IMR-90 (cell line): Measurements from ENCODE around the gene METTL2A. TPM values are rescaled to one million over a fixed set of nuclear protein-coding genes. Genes with fewer than 3 reads are reported as not detected.
"Not testable (repeated sequence)": the region's sequence is repeated elsewhere in the genome, so short reads cannot be mapped to it uniquely, and the experiment has no call there.

Source experiments
- ATAC-seq: fragments of 200-7000 bp; cut with Tn5 transposase; 2 replicates; pipeline ENCODE4 v1.9.1; 2020; ENCODE audit warnings: low read depth, mild to moderate bottlenecking, moderate library complexity
- BruUV-seq: library from RNA; stranded (reverse); fragments of 400-500 nt; replicated peaks from 2 replicates; lab custom pipeline; 2021; lab: Mats Ljungman, UMichigan
- CTCF ChIA-PET: fragments of 300-600 bp; formaldehyde crosslinking; extraction: SDS; loops from one replicate; lab custom pipeline; 2021; ENCODE audit warnings: antibody characterized with exemption; lab: Yijun Ruan, JAX
- POLR2A ChIA-PET: fragments of 300-600 bp; sonication (Branson Sonifier 250); formaldehyde crosslinking; loops from one replicate; lab custom pipeline; 2022; ENCODE audit warnings: antibody characterized with exemption; ENCODE audit not compliant: unreplicated experiment; lab: Charles Lee
- DNase-seq: peaks from one replicate; pipeline ENCODE4 v3.0.0; 2013
- H2AFZ ChIP-seq: replicated peaks from 2 replicates; pipeline ENCODE3; 2013; ENCODE audit warnings: low read length, mild to moderate bottlenecking; ENCODE audit not compliant: poor library complexity
- H2AK5ac ChIP-seq: 2 replicates; pipeline ENCODE4 v1.6.1; 2013; ENCODE audit warnings: low read depth, low read length, inconsistent platforms
- H2AK9ac ChIP-seq: replicated peaks from 2 replicates; pipeline ENCODE3; 2013; ENCODE audit warnings: mild to moderate bottlenecking, low read depth, low read length, moderate library complexity; ENCODE audit not compliant: poor library complexity
- H2BK120ac ChIP-seq: 2 replicates; pipeline ENCODE4 v1.6.1; 2013; ENCODE audit warnings: low read depth, low read length, inconsistent platforms
- H2BK15ac ChIP-seq: 3 replicates; pipeline ENCODE4 v1.6.1; 2013; ENCODE audit warnings: low read depth, low read length, inconsistent platforms
- H2BK20ac ChIP-seq: 2 replicates; pipeline ENCODE4 v1.6.1; 2013; ENCODE audit warnings: low read depth, mild to moderate bottlenecking, inconsistent platforms, low read length, moderate library complexity
- H2BK5ac ChIP-seq: 2 replicates; pipeline ENCODE4 v1.6.1; 2013; ENCODE audit warnings: mild to moderate bottlenecking, low read depth, low read length, inconsistent platforms; ENCODE audit not compliant: poor library complexity, severe bottlenecking
- H3K14ac ChIP-seq: replicated peaks from 2 replicates; pipeline ENCODE4 v1.6.1; 2013; ENCODE audit warnings: low read depth, low read length, inconsistent platforms
- H3K18ac ChIP-seq: 2 replicates; pipeline ENCODE4 v1.6.1; 2013; ENCODE audit warnings: low read depth, low read length, control low read depth
- H3K23ac ChIP-seq: 2 replicates; pipeline ENCODE4 v1.6.1; 2013; ENCODE audit warnings: low read depth, low read length, inconsistent platforms
- H3K27ac ChIP-seq: 2 replicates; pipeline ENCODE4 v1.5.1; 2013; ENCODE audit warnings: mild to moderate bottlenecking, control low read depth, low read length; ENCODE audit not compliant: insufficient read depth
- H3K27me3 ChIP-seq: 2 replicates; pipeline ENCODE4 v1.6.1; 2013; ENCODE audit warnings: low read length; ENCODE audit not compliant: control insufficient read depth, insufficient read depth
- H3K36me3 ChIP-seq: 2 replicates; pipeline ENCODE4 v1.6.1; 2013; ENCODE audit warnings: low read length, mixed read lengths; ENCODE audit not compliant: control insufficient read depth, insufficient read depth
- H3K4ac ChIP-seq: 2 replicates; pipeline ENCODE4 v1.6.1; 2013; ENCODE audit warnings: low read depth, low read length, inconsistent platforms
- H3K4me1 ChIP-seq: 2 replicates; pipeline ENCODE4 v1.6.1; 2013; ENCODE audit warnings: low read length, mixed read lengths; ENCODE audit not compliant: control insufficient read depth, insufficient read depth
- H3K4me2 ChIP-seq: 2 replicates; pipeline ENCODE4 v1.6.1; 2013; ENCODE audit warnings: low read depth, mild to moderate bottlenecking, control low read depth, low read length, moderate library complexity
- H3K4me3 ChIP-seq: 2 replicates; pipeline ENCODE4 v1.5.1; 2013; ENCODE audit warnings: low read depth, mild to moderate bottlenecking, control low read depth, low read length, moderate library complexity; ENCODE audit not compliant: insufficient read depth
- H3K56ac ChIP-seq: 2 replicates; pipeline ENCODE4 v1.6.1; 2013; ENCODE audit warnings: low read length, inconsistent platforms; ENCODE audit not compliant: insufficient read depth; ENCODE audit errors: extremely low read depth
- H3K79me1 ChIP-seq, 2 experiments: 2 replicates each; pipeline ENCODE4 v1.6.1; 2013; ENCODE audit warnings: low read length in 2 of 2, inconsistent platforms in 1 of 2, low read depth in 1 of 2
- H3K9ac ChIP-seq: 2 replicates; pipeline ENCODE4 v1.6.1; 2013; ENCODE audit warnings: low read depth, low read length, control low read depth
- H3K9me1 ChIP-seq: 2 replicates; pipeline ENCODE4 v1.6.1; 2013; ENCODE audit warnings: low read length, inconsistent platforms; ENCODE audit not compliant: insufficient read depth
- H3K9me3 ChIP-seq: 2 replicates; pipeline ENCODE4 v1.6.1; 2013; ENCODE audit warnings: low read length; ENCODE audit not compliant: control insufficient read depth, insufficient read depth
- H4K20me1 ChIP-seq: 2 replicates; pipeline ENCODE4 v1.6.1; 2013; ENCODE audit warnings: low read length, inconsistent platforms; ENCODE audit not compliant: insufficient read depth
- H4K5ac ChIP-seq: 2 replicates; pipeline ENCODE4 v1.6.1; 2013; ENCODE audit warnings: mild to moderate bottlenecking, low read depth, low read length, control low read depth
- H4K8ac ChIP-seq, 2 experiments: 2 replicates each; pipeline ENCODE4 v1.6.1; 2013; ENCODE audit warnings: low read depth in 2 of 2, low read length in 2 of 2, control low read depth in 1 of 2, inconsistent platforms in 1 of 2
- H4K91ac ChIP-seq: 2 replicates; pipeline ENCODE4 v1.6.1; 2013; ENCODE audit warnings: low read depth, low read length, inconsistent platforms; ENCODE audit not compliant: insufficient read depth
- WGBS, 2 experiments: methylation state at CpG; one replicate each; pipeline versions ENCODE4 v1.1.5 to v1.1.7; 2013; ENCODE audit warnings: missing lambda C conversion rate in 2 of 2; ENCODE audit not compliant: insufficient read length in 1 of 2; ENCODE audit errors: extremely low coverage in 2 of 2; 5-methylcytosine and 5-hydroxymethylcytosine counted together
- dilution Hi-C: fragments of 300-500 bp; cut with HindIII; formaldehyde crosslinking; loops from one replicate; pipeline ENCODE4 v1.14.3; 2018; ENCODE audit warnings: low sequenced_read_pairs; ENCODE audit not compliant: unreplicated experiment
- in situ Hi-C: fragments of 300-500 bp; cut with MboI; formaldehyde crosslinking; loops from 3 replicates; pipeline ENCODE4 v1.14.3; 2019; ENCODE audit warnings: low sequenced_read_pairs, inconsistent platforms, mixed read lengths
- intact Hi-C: fragments of 100-400 bp; cut with micrococcal nuclease; formaldehyde crosslinking; loops from 2 replicates; pipeline ENCODE4 v1.10.0; 2022
- polyA plus RNA-seq, 3 experiments: library from polyadenylated mRNA; depleted of rRNA; stranded (reverse); fragments of >200 nt; gene quantifications; 2 replicates each; pipeline ENCODE4 v1.2.3, GENCODE V29; 2012; ENCODE audit warnings: low replicate concordance in 1 of 3
- total RNA-seq: library from RNA; depleted of rRNA; stranded (reverse); fragments of >200 nt; gene quantifications from 2 replicates; pipeline ENCODE4 v1.2.3, GENCODE V29; 2012

METTL2A gene
- total and polyA plus RNA-seq, 2 of the 4 experiments (the other 2 are of a cell fraction), result 12.0 to 24.6 TPM

GRCh38 chr17:62413090-62413489 lies 10.6 kb upstream of the METTL2A start:
- H3K4me1 ChIP-seq, H4K20me1 ChIP-seq, H2BK15ac ChIP-seq, H3K4ac ChIP-seq, H2AK9ac ChIP-seq, H3K14ac ChIP-seq, H4K91ac ChIP-seq, H2BK20ac ChIP-seq, H3K4me3 ChIP-seq, H3K27me3 ChIP-seq, H2BK5ac ChIP-seq, H3K9me3 ChIP-seq, H3K9ac ChIP-seq, H3K18ac ChIP-seq, H4K5ac ChIP-seq, H3K9me1 ChIP-seq, DNase-seq, H3K36me3 ChIP-seq, H2AK5ac ChIP-seq, H3K27ac ChIP-seq, POLR2A ChIA-PET, BruUV-seq, ATAC-seq, H3K79me1 ChIP-seq, H3K4me2 ChIP-seq, H2BK120ac ChIP-seq, H2AFZ ChIP-seq, CTCF ChIA-PET, H3K56ac ChIP-seq, dilution Hi-C loops, H3K23ac ChIP-seq, H4K8ac ChIP-seq, in situ Hi-C loops, intact Hi-C loops: not testable (repeated sequence)
- no CpG with 5 or more reads among the region's 1 CpG for WGBS, 2 experiments

DNA sequence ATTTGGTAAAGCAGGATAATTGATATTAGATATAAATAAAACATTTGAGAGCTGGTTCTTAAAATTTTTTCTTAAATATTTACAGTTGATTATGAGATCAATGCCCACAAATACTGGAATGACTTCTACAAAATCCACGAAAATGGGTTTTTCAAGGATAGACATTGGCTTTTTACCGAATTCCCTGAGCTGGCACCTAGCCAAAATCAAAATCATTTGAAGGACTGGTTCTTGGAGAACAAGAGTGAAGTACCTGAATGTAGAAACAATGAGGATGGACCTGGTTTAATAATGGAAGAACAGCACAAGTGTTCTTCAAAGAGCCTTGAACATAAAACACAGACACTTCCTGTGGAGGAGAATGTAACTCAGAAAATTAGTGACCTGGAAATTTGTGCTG lies 2.5 kb downstream of the METTL2A start:
- H2AK5ac ChIP-seq, H4K91ac ChIP-seq, ATAC-seq, dilution Hi-C loops, H2AFZ ChIP-seq, H3K36me3 ChIP-seq, H3K9ac ChIP-seq, H3K9me3 ChIP-seq, H2BK120ac ChIP-seq, in situ Hi-C loops, H3K56ac ChIP-seq, H3K4me1 ChIP-seq, H2BK20ac ChIP-seq, H4K20me1 ChIP-seq, H3K27me3 ChIP-seq, H3K9me1 ChIP-seq, CTCF ChIA-PET, POLR2A ChIA-PET, H4K8ac ChIP-seq, H4K5ac ChIP-seq, H3K14ac ChIP-seq, H3K4ac ChIP-seq, H2BK15ac ChIP-seq, H2BK5ac ChIP-seq, H3K4me2 ChIP-seq, DNase-seq, H3K23ac ChIP-seq, intact Hi-C loops, H3K4me3 ChIP-seq, H2AK9ac ChIP-seq, H3K27ac ChIP-seq, H3K18ac ChIP-seq, BruUV-seq: not testable (repeated sequence)
- peaks cover 5 to 20% of the 10 kb centered on the region in 2 experiments; a peak in 3 of 4 replicates for H3K79me1 ChIP-seq
- no CpG with 5 or more reads among the region's 2 CpGs for WGBS, 2 experiments
